Neural progenitor cell (in vitro differentiated cells): ENCODE measurements around the gene AURKAIP1.

Experiments used
- EZH2 ChIP-seq: fragments of 200-600 bp; sonication (generic); IDR thresholded peaks from 2 replicates; pipeline ENCODE4 v1.6.1; 2017; ENCODE audit warnings: antibody characterized with exemption, mild to moderate bottlenecking, moderate library complexity
- TF ChIP-seq, protein P1 (sequence below): fragments of 200-600 bp; sonication (generic); IDR thresholded peaks from 2 replicates; pipeline ENCODE4 v1.5.1; 2017; ENCODE audit warnings: antibody characterized with exemption, mild to moderate bottlenecking

DNA sequence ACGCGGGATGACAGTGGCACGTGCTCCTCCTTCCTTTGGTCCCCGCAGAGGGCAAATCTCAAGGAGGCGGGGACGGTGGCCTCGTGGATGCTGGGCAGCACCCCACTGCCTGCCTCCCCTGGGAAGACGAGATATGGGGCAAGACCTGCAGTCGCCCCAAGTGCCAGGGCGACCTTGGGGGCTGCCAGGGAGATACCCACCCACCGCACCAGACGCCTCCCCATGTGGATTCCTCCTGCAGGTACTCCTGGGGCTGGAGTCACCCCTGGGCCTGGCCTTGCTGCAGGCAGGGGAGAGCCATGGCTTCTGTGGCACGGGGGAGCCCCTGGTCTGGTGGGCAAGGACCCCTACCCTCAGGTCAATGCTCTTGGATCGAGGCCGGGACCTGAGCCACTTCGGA, 5.9 kb upstream of the AURKAIP1 start:
- TF ChIP-seq, protein P1, sequence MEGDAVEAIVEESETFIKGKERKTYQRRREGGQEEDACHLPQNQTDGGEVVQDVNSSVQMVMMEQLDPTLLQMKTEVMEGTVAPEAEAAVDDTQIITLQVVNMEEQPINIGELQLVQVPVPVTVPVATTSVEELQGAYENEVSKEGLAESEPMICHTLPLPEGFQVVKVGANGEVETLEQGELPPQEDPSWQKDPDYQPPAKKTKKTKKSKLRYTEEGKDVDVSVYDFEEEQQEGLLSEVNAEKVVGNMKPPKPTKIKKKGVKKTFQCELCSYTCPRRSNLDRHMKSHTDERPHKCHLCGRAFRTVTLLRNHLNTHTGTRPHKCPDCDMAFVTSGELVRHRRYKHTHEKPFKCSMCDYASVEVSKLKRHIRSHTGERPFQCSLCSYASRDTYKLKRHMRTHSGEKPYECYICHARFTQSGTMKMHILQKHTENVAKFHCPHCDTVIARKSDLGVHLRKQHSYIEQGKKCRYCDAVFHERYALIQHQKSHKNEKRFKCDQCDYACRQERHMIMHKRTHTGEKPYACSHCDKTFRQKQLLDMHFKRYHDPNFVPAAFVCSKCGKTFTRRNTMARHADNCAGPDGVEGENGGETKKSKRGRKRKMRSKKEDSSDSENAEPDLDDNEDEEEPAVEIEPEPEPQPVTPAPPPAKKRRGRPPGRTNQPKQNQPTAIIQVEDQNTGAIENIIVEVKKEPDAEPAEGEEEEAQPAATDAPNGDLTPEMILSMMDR: no peak
- no peak for TF ChIP-seq EZH2
